Gastroesophageal sphincter (tissue), 3 donors: Measurements from ENCODE around the gene TTLL3.
"Not testable (repeated sequence)": the region's sequence is repeated elsewhere in the genome, so short reads cannot be mapped to it uniquely, and the experiment has no call there.

Source experiments
- EP300 ChIP-seq: sonication (generic); formaldehyde crosslinking; IDR thresholded peaks from one replicate; pipeline ENCODE4 v1.6.1; 2017; ENCODE audit warnings: antibody characterized with exemption, mild to moderate bottlenecking
- POLR2A ChIP-seq, 2 donors: fragments of 450-650 bp; IDR thresholded peaks; one replicate each; pipeline ENCODE4 v1.6.1; 2017; ENCODE audit warnings: antibody characterized with exemption in 2 of 2, mild to moderate bottlenecking in 2 of 2, moderate library complexity in 1 of 2
- TF ChIP-seq, protein P1 (sequence below), 4 experiments: fragments of 200-600 bp in 2 of 4; fragments of 450-650 bp in 2 of 4; sonication (generic) in 1 of 4; IDR thresholded peaks; one replicate each; pipeline ENCODE4 v1.5.1; 2017 to 2019; ENCODE audit warnings: antibody characterized with exemption in 4 of 4, mild to moderate bottlenecking in 2 of 4, moderate library complexity in 2 of 4

DNA sequence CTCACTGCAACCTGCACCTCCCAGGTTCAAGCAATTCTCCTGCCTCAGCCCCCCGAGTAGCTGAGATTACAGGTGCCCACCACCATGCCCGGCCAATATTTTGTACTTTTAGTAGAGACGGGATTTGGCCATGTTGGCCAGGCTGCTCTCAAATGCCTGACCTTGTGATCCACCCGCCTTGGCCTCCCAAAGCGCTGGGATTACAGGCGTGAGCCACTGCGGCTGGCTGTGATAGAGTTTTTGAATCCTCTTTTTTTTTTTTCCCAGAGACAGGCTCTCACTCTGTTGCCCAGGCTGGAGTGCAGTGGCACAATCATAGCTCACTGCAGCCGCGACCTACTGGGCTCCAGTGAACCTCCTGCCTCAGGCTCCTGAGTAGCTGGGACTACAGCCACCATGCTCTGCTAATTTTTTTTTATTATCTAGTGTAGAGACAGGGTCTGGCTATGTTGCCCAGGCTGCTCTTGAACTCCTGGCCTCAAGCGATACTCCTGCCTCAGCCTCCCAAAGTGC, 55.1 kb downstream of the TTLL3 start:
- TF ChIP-seq EP300; POLR2A (IDR thresholded peaks at IDR 0.05): not testable (repeated sequence)
- TF ChIP-seq, protein P1, sequence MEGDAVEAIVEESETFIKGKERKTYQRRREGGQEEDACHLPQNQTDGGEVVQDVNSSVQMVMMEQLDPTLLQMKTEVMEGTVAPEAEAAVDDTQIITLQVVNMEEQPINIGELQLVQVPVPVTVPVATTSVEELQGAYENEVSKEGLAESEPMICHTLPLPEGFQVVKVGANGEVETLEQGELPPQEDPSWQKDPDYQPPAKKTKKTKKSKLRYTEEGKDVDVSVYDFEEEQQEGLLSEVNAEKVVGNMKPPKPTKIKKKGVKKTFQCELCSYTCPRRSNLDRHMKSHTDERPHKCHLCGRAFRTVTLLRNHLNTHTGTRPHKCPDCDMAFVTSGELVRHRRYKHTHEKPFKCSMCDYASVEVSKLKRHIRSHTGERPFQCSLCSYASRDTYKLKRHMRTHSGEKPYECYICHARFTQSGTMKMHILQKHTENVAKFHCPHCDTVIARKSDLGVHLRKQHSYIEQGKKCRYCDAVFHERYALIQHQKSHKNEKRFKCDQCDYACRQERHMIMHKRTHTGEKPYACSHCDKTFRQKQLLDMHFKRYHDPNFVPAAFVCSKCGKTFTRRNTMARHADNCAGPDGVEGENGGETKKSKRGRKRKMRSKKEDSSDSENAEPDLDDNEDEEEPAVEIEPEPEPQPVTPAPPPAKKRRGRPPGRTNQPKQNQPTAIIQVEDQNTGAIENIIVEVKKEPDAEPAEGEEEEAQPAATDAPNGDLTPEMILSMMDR (IDR thresholded peaks at IDR 0.05) = not testable (repeated sequence)
